Measurements from ENCODE around the gene TRDN.

The TRDN gene
- total RNA-seq: 0 reads per million in 4 donors

- no peak for DNase-seq
Observed at GRCh38 chr6:123636782-123637181, at the start of gene TRDN. Gene TRDN, minus strand, starts transcription at chr6:123636950. Its CDS starts 175 bp downstream, at chr6:123636775.

- no peak for DNase-seq
Observed at GRCh38 chr6:123681957-123682462, 45.3 kb upstream of the TRDN start.

GRCh38 chr6:123677897-123678296 lies 41.1 kb upstream of the TRDN start:
- no peak for DNase-seq

GRCh38 chr6:123676793-123677192 lies 40.0 kb upstream of the TRDN start:
- no peak for DNase-seq

- DNase-seq: no peak
Observed at GRCh38 chr6:123668965-123669591, 32.3 kb upstream of the TRDN start.

GRCh38 chr6:123668063-123668462 lies 31.3 kb upstream of the TRDN start:
- no peak for DNase-seq

GRCh38 chr6:123663436-123663835 lies 26.7 kb upstream of the TRDN start:
- no peak for DNase-seq

- DNase-seq: no peak
Observed at GRCh38 chr6:123662757-123663156, 26.0 kb upstream of the TRDN start.

- no peak for DNase-seq
Observed at GRCh38 chr6:123661105-123661891, 24.5 kb upstream of the TRDN start.

- DNase-seq: no peak
Observed at GRCh38 chr6:123659960-123660748, 23.4 kb upstream of the TRDN start.

GRCh38 chr6:123658848-123659247 lies 22.1 kb upstream of the TRDN start:
- no peak for DNase-seq

GRCh38 chr6:123655521-123656306 lies 19.0 kb upstream of the TRDN start:
- DNase-seq: no peak

- DNase-seq: no peak
Observed at GRCh38 chr6:123648723-123649122, 12.0 kb upstream of the TRDN start.

GRCh38 chr6:123648020-123648580 lies 11.3 kb upstream of the TRDN start:
- no peak for DNase-seq

- no peak for DNase-seq
Observed at GRCh38 chr6:123641497-123641896, 4.7 kb upstream of the TRDN start.

- DNase-seq: no peak
Observed at GRCh38 chr6:123640567-123641187, 3.9 kb upstream of the TRDN start.

- DNase-seq: no peak
Observed at GRCh38 chr6:123638865-123639264, 2.1 kb upstream of the TRDN start.

- DNase-seq: no peak
Observed at GRCh38 chr6:123636282-123636681, 468 bp downstream of the TRDN start.

- DNase-seq: no peak
Observed at GRCh38 chr6:123635567-123635966, 1.2 kb downstream of the TRDN start.

- no peak for DNase-seq
Observed at GRCh38 chr6:123635144-123635543, 1.6 kb downstream of the TRDN start.

GRCh38 chr6:123632641-123633040 lies 4.1 kb downstream of the TRDN start:
- DNase-seq: no peak

All from T-helper 1 cell (primary cell).